GM19240 (cell line): Measurements from ENCODE around the gene GDPD5.
A peak's percentile ranks its signal among the peaks of the same experiment; 100 is the strongest.

Source experiments
- DNase-seq: peaks from one replicate; pipeline ENCODE4 v3.0.0; 2011; ENCODE audit warnings: low spot score; ENCODE audit not compliant: insufficient read length

Gene GDPD5

DNA sequence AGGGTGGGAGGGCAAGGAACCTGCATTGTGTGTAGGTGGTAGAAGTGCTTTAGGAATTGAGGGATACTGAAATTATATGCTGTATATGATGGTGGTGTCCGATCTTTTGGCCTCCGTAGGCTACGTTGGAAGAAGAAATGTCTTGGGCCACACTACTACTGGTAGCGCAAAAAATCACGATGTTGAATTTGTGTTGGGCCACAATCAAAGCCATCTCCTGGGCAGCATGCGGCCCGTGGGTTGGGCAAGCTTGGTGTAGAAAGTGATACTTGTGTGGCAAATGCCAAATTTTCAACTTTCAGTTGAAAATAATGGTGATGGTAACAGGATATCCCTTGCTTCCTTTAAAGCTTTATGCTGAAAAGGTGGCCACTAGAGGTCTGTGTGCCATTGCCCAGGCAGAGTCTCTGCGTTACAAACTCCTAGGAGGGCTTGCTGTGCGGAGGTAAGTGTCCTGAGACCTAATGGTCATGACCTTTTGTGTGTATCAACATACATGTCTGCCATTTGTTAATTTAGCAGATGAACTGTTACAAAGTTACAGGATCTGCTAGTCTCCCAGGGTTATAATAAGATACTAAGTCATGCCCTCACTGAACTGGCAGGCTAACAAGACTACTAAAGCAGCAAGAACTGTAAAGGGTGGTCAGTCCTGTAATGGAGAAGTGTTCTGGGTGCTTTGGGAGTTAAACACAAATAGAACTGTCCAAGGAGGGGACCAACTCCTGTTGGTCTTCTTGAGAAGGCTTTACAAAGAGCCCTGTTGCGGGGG is 123.6 kb downstream of the GDPD5 start:
- no peak for DNase-seq

DNA sequence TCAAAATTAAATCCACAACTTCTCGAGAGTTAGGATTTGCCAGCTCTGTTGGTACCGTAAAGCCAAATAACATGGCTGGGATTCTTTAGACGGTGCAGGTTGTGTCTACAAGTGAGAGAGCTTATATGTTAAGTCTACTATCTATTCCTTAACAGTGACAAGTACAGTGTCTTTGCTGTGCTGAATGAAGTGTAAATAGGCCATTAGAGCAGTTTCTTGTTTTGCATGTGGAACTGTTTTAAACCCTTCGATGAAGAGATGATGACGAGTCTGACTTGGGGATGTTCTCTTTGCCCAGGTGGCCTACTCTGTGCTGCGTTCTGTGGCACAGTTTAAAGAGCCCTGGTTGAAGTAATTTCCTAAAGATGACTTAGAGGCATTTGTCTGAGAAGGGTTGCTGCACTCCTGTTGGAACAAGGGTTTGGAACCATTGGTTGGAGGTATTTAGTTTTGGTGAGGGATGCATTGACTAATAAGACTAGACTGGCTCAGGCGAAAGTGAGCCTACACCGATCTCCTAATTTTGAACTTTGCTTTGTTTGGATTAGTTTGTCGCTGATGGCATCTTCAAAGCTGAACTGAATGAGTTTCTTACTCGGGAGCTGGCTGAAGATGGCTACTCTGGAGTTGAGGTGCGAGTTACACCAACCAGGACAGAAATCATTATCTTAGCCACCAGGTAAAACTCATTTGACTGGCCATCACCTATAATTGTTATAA is 125.4 kb downstream of the GDPD5 start:
- DNase-seq: no peak

DNA sequence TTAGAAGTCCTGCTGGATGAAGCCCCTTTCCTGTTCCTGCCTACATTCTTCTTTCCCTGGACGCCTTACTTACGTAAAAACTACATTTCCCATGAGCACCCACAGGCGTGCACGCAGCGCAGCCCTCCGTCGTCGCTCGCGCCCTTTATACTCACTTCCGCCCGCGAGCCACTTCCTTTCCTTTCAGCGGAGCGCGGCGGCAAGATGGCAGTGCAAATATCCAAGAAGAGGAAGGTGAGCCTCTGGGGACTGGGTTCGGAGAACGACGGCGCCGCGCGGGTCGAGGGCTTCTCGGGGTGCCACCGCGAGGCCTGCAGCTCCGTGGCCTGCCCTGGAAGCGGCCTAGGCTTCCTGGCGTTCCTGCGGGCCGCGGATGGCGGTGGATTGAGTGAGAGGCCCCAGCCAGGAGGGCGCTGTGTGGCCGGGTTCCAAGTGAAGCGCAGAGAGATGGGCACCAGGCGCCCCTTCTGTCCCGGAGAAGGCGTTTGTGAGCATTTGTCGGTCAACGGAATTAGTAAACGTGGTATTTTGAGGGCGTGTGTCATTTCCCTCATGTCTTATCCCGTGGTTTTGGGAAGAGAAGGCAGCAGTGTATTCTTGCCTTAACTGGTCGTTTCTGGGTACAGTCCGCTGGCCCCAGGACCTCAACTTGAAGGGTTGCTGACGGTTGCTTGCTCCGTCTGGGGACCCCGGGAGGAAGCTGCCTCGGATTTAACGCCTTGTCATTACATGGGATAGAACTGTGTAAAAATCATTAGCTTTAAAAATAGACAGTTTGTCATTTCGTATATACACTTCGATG is 126.2 kb downstream of the GDPD5 start, which contains the start of gene RPS3:
TSS of gene RPS3 (plus strand) at position 175 of the 802 bp plus-strand sequence. CDS start at position 205, 30 bp downstream.
- DNase-seq: peak; percentile 90

DNA sequence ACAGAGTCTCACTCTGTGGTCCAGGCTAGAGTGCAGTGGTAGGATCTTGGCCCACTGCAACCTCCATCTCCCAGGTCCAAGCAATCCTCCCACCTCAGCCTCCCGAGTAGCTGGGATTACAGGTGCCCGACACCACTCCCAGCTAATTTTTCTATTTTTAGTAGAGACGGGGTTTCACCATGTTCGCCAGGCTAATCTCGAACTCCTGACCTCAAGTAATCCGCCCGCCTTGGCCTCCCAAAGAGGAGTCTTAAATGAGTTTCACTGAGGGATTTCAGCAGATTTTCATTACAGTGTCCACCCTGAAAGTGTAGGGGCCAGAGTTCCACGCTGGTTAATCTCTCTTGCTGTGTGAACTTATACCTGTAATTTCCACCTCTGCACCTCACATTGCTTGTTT is 126.8 kb downstream of the GDPD5 start:
- DNase-seq: no peak

DNA sequence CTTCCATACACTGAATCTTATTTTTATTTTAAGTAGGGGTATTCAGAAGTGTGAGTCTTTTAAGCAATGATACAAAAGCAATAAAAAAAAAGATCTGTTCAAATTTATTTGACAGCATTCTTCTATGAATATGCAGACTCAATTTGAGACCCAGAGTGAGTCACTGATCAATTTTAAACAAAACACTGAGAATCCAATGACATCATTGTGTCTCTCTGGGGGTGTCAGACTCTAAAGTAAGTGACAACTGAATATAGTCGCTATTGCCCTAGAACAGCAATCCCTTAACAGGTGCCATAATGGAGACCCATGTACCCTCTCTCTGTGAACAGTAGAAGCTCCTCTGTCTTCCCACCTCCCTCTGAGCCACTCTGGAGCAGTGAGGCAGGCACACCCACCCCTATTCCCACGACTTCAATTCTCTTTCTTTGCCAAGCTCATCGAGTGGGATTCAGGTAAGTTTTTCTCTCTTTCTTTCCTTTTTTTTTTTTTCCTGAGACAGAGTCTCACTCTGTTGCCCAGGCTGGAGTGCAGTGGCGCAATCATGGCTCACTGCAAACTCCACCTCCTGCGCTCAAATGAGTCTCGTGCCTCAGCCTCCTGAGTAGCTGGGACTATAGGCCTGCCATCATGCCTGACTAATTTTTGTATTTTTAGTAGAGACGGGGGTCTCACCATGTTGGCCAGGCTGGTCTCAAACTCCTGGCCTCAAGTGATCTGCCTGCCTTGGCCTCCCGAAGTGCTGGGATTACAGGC is 131.5 kb downstream of the GDPD5 start:
- no peak for DNase-seq

DNA sequence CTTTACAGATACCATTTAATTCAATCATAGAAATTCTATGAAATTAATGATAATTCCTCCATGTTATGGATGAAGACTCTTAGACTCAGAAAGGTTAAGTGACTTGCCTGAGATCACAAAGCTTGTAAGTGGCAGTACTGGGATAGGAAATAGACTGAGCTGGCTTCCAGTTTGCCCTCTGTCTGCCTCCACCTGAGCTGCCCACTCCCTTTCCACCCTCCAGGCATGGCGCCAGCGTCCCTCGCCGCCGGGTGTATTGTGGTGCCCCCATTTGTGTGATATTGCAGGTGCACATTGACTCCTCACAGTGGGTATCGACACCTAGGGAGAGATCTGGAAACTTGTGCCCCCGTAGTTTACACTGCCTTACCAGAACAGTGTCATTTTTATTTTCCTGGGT is 135.8 kb downstream of the GDPD5 start:
- DNase-seq: no peak

DNA sequence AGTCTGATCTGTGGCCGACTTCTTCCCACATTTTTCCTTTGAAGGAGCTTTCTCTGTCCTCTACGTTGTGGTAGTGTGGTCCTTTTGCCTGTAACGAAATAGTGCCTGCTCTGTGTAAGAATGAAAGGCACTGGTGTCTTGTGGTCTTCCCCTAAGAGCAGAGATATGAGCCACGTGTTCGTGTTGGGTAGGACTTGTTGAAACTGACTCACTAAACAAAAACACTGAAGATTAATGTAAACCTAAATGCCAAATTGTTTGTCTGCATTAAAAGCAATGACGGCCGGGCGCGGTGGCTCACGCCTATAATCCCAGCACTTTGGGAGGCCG is 136.5 kb downstream of the GDPD5 start:
- no peak for DNase-seq

DNA sequence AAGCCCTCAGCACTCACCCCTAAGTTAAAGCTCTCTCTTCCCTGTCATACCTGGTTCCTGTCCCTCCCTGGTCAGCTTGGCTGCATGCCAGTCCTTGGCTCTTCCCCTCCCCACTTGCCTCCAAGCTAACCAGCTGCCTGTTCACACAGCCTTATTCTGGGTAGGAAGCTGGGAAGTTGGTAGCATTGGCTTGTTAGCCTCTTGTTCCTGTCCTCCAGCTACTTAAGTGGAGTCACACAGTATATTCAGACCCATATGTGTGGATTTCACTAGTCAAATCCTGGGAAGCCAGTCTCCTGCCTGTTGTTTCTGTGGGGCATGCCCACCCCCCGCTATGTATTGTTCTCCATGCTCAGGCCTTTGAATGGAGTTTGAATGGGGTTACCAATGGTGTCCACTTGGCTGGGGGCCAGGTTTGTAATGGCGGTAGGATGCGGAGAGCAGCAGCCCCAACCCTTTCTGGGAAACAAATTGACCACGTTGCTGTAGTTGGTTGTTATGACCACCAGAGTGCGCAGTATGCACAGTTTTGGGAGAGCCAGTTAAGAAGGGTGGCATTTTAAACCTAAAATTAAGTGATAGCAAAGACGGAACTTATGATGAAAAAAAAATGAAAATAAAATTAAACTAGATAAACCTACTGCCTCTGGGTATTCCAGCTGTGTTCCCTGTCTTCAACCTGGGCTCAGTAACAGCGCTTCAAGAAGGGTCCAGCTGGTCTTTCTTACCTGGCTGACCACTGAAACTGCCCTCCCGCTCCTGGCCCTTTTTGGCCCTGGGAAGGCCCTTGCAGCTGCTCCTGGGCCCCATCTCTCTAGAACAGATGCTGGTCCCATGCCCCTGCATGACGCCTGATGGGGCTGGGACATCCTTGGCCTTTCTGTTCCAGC is 137.1 kb downstream of the GDPD5 start:
- peak; percentile 29 for DNase-seq

DNA sequence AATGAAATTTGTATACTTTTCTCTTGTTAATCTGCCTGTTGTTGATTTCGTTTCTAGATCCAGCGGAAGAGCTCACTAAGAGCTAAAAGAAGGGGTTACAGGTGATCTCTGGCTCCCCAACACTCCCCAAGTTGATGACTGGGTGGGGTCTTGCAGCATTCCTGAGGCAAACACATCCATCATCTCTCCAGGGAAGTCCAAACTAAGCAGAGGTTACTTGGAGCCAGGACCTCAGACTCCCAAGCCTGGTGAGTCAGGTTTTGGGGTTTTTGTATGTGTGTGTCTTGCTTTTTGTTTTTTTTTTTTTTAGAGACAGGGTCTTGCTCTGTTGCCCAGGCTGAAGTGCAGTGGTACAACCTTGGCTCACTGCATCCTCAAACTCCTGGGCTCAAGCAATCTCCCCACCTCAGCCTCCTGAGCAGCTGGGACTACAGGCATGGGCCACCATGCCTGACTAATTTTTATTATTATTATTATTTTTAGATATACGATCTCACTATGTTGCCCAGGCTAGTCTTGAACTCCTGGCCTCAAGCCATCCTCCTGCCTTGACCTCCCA is 137.9 kb downstream of the GDPD5 start:
- DNase-seq: no peak

DNA sequence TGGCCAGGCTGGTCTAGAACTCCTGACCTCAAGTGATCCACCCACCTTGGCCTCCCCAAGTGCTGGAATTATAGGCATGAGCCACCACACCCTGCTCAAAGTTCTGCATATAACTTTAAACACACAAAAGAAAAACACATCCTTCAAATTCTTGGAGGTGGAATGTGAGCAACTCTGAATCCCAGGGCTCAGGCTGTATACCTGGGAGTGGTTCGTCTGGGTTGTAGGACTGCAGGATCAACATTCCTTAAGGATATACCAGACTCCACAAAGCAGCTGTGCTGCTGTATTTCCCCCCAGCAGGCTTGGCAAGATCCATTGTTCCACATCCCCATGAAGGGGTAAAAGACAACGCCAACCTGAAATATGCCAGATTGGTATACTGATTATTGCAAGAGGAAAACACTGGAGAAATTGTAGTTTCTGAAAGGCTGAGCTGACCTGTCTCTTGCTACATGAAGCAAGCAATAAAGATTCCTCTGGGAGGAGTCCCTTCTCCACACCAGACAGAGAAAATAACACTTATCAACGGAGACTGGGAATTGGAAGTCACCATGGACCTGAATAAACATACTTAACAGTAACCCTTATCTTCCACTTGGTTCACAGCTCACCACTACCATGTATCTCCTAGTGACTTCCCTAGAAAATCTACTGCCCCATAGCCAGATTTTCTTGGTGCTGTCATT is 138.7 kb downstream of the GDPD5 start:
- no peak for DNase-seq
